ENCODE results near the gene FNIP1. TPM values are rescaled to one million over a fixed set of nuclear protein-coding genes. Genes with fewer than 3 reads are reported as not detected.

FNIP1 gene
- total RNA-seq, result 8.5 and 9.6 TPM in 2 replicates

GRCh38 chr5:131796793-131797693, at the start of gene FNIP1:
TSS of gene FNIP1 (minus strand) at chr5:131797017. CDS start at chr5:131796921, 96 bp downstream.

GRCh38 chr5:131634996-131635683, 161.7 kb downstream of the FNIP1 start, which contains the start of gene RAPGEF6:
TSS of gene RAPGEF6 (minus strand) at chr5:131635229. CDS start at chr5:131635030, 199 bp downstream.

Other genes starting within 250 kb of the FNIP1 start
- 7.8 and 8.7 TPM in 2 replicates for gene RAPGEF6, start 161.8 kb downstream of the FNIP1 start, total RNA-seq
- not detected in 2 replicates for gene MEIKIN, start 148.6 kb upstream of the FNIP1 start, total RNA-seq
- gene ACSL6, start 214.6 kb upstream of the FNIP1 start, total RNA-seq, result not detected in 2 replicates

Data from airway epithelial cell (primary cell).